Measurements from ENCODE around the gene PIWIL1.

Gene PIWIL1

GRCh38 chr12:130337488-130338303 is at the start of gene PIWIL1:
TSS of gene PIWIL1 (plus strand) at chr12:130337887. CDS start at chr12:130342592, 4,705 bp downstream.
- DNase-seq: peak; percentile 77

- DNase-seq: no peak
Observed at GRCh38 chr12:130288206-130288605, 49.5 kb upstream of the PIWIL1 start.

GRCh38 chr12:130288691-130289090 is 49.0 kb upstream of the PIWIL1 start:
- DNase-seq: no peak

GRCh38 chr12:130290114-130290513 is 47.6 kb upstream of the PIWIL1 start:
- no peak for DNase-seq

GRCh38 chr12:130298322-130299021 is 39.2 kb upstream of the PIWIL1 start:
- DNase-seq: no peak

GRCh38 chr12:130299574-130299973 is 38.1 kb upstream of the PIWIL1 start:
- DNase-seq: no peak

GRCh38 chr12:130300090-130300489 is 37.6 kb upstream of the PIWIL1 start:
- no peak for DNase-seq

GRCh38 chr12:130300737-130301535 is 36.8 kb upstream of the PIWIL1 start:
- no peak for DNase-seq

GRCh38 chr12:130301559-130301958 is 36.1 kb upstream of the PIWIL1 start:
- DNase-seq: no peak

- DNase-seq: no peak
Observed at GRCh38 chr12:130303781-130304180, 33.9 kb upstream of the PIWIL1 start.

GRCh38 chr12:130307859-130308258 is 29.8 kb upstream of the PIWIL1 start:
- no peak for DNase-seq

- no peak for DNase-seq
Observed at GRCh38 chr12:130308393-130308792, 29.3 kb upstream of the PIWIL1 start.

- DNase-seq: no peak
Observed at GRCh38 chr12:130316251-130316650, 21.4 kb upstream of the PIWIL1 start.

GRCh38 chr12:130320536-130320935 is 17.2 kb upstream of the PIWIL1 start:
- no peak for DNase-seq

- no peak for DNase-seq
Observed at GRCh38 chr12:130322263-130322662, 15.4 kb upstream of the PIWIL1 start.

- no peak for DNase-seq
Observed at GRCh38 chr12:130330685-130331084, 7.0 kb upstream of the PIWIL1 start.

GRCh38 chr12:130331146-130331545 is 6.5 kb upstream of the PIWIL1 start:
- no peak for DNase-seq

- no peak for DNase-seq
Observed at GRCh38 chr12:130333341-130333740, 4.3 kb upstream of the PIWIL1 start.

- no peak for DNase-seq
Observed at GRCh38 chr12:130334399-130334798, 3.3 kb upstream of the PIWIL1 start.

GRCh38 chr12:130334937-130335336 is 2.8 kb upstream of the PIWIL1 start:
- peak; percentile 31 for DNase-seq

- DNase-seq: peak; percentile 70
Observed at GRCh38 chr12:130335517-130336392, 1.9 kb upstream of the PIWIL1 start.

GRCh38 chr12:130336723-130337487 is 782 bp upstream of the PIWIL1 start:
- peak; percentile 94 for DNase-seq
